ENCODE measurements around the gene H1-8.

- TF ChIP-seq POLR2A (IDR thresholded peaks at IDR 0.05): no peak
- no peak for TF ChIP-seq CTCF (IDR thresholded peaks at IDR 0.05)
- TF ChIP-seq POLR2AphosphoS5 (IDR thresholded peaks at IDR 0.05): no peak
- TF ChIP-seq EP300 (IDR thresholded peaks at IDR 0.05; ENCODE audit: low read depth): no peak
Observed at GRCh38 chr3:129543156-129543790, at the start of gene H1-8.

All from transverse colon (tissue), 4 donors.